NCI-H2171 treated with DMSO at 0.1 percent for 48 hours (cell line): ENCODE results near the gene CSTPP1.

Source experiments
- DNase-seq: peaks from one replicate; lab custom pipeline; 2025; lab: John Stamatoyannopoulos, UW

CSTPP1 gene, protein sequence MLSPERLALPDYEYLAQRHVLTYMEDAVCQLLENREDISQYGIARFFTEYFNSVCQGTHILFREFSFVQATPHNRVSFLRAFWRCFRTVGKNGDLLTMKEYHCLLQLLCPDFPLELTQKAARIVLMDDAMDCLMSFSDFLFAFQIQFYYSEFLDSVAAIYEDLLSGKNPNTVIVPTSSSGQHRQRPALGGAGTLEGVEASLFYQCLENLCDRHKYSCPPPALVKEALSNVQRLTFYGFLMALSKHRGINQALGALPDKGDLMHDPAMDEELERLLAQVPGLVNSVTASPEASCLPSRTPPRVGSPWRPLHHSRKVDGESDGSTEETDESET

DNA sequence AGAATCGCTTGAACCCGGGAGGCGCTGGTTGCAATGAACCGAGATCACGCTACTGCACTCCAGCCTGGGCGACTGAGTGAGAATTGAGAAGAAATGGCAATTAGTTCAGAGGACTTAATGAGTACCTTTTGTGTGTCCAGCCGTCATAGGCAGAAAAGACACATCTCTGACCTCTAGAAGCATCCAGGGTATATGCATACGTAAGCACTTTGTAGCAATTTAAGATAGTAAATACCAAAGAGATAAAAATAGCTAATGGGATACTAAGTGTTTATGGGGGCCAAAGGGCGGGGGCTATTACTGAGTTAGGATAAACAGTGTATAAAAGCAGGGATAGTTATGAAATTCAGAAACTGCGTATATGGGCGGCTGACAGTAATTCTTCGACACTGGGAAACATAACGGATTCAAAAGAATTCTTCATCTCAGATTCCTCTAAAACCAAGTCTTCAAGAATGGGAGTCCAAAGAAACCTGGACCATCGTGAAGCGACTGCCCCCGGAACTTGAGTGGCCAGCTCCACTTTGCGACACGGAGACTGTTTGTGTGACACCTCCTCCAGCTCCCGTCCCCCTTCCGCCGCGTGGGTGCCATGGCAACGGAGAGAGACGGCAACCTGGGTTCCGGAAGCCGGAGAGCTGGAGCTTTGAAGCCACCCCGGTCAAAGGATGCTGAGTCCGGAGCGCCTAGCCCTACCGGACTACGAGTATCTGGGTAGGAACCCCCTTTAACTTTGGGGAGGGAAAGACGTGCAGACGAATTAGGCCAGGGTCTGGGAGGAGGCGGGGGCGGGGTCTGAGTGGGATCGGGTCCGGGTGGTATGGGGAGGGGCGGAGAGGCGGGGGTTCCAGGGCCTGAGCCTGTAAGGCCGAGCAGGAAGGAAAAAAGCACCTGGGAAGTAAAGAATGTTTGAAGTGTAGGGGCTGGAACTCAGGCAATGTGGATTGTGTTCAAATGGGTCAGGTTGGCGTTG lies at the start of gene CSTPP1:
Gene CSTPP1, plus strand, starts transcription at position 624 of the 973 bp plus-strand sequence. Its CDS starts 45 bp downstream, at position 669.
- DNase-seq = peak; percentile 87

DNA sequence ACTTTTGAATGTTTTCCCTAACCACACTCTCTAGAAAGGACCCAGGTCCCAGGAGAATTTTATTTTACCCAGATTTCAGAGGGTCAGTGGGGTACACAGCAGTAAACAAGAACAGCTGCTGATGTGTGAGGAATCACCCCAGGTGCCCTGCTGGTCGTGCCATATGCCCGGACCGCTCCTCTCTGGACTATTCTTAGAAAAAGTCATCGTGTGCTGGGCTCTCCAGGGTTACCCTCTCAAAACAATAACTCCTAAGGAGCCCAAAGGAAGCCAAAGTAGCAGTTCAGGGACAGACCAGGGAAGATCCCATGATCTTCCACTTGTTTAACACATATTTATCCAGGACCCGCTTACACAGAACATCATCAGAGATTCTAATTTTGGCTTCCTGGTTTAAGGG lies 47.9 kb upstream of the CSTPP1 start:
- peak; percentile 27 for DNase-seq

DNA sequence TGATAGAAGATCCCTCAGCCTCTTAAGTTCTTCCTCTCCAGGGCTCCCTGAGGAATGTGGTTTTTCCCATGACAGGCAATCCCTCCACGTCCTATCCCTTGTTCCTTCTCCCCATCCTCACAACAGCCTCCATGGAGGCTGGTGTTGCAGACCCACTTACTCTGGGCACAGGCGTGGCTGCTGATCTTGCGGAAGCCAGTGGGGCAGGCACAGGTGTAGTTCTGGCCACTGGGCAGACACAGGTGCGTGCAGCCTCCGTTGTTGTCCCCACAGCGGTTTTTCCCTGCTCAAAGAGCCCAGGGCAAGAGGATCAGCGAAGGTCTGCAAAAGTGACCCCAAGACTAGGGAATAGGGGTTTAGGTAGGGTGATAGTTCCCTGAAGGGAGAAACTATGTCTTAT lies 47.3 kb upstream of the CSTPP1 start:
- DNase-seq = no peak

DNA sequence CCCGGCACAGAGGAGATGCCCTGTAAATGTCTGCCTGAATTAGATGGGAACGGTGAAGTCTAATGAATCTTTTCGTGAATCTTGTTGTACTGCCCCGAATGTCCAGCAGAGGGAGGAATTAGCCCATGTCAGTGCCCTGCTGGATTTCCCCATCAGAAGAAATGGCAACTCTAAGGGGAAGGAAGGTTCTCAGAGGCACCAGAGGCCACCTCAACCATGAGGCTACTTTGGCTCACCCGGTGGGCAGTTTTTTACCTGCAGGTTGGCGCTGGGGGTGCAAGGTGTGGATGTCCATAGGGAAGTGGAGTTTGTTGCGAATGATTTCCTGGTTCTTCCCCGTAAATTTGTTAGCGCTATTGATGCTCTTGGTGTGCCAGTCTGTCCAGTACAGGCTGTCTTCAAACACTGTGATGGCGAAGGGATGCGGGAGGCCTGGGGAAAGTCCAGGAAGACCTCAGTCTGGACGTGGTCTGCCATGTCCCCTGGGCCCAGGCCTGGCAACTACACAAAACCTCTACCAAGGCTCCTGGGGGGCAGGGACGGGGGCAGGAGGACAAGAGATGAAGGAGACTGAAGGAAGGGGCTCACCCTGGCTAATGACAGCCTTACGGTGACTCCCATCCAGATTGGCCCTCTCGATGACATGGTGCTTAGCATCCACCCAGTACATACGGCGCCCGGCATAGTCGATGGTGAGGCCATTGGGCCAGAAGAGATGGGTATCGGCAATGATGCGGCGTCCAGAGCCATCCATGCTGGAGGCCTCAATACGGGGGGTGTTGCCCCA lies 46.7 kb upstream of the CSTPP1 start:
- peak; percentile 85 for DNase-seq

DNA sequence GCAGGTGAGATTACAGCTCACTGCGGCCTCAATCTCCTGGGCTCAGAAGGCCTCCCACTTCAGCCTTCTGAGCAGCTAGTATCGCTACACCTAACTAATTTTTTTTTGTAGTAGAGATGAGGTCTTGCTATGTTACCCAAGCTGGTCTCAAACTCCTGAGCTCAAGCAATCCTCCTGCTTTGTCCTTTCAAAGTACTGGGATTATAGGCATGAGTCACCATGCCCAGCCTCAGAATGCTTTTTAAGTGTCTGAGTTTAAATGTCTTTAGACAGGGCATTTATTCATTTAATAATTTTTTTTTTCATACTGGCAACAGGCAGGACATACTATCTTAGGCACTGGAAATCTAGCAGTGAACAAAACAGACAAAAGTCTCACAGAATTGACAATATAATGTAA lies 45.9 kb upstream of the CSTPP1 start:
- DNase-seq = no peak

DNA sequence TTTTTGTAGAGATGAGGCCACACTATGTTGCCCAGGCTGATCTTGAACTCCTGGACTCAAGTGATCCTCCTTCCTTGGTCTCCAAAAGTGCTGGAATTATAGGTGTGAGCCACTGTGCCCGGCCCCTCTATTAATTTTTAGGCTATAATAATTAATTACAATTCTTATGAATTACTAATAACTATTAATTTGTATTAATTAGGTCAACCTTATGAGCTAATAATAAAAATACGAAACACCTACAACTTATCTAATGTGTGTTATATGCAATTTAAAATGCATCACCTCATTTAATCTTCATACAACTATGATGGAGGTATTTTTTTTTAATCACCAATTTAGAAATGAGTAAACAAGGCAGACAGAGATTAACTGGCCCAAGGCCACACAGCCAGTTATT lies 44.5 kb upstream of the CSTPP1 start:
- no peak for DNase-seq

DNA sequence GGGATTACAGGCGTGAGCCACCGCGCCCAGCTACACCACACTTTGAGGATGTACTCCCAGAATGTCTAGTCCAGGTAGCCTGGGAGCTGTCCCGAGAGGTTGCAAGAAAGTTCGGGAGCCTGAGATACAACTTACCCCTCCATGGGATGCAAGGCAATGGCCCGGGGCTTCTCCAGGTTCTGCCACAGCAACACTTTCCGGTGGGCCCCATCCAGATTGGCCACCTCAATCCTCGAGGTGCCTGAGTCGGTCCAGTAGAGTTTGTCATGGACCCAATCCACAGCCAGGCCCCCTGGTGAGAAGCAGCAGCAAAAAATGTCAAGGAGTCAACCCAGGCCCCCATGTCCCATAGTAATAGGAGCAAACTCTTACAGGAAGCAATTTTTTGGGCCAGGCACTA lies 43.7 kb upstream of the CSTPP1 start:
- no peak for DNase-seq

DNA sequence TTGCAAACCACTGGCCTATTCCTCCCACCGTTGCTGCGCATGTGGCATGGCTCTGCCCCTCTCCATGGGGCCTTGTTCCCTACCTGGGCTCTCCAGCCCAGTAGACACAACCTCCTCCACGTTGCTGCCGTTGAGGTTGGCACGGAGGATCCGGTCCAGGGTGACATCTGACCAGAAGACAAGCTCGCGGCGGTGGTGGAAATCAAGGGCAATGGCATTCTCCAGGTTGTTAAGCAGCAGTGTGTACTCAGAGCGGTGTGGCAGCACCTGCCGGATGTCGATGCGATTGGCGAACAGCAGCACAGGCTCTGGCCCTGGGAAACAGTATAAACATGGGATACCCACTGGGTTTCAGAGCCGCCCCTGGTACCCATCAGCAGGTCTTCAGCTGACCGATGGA lies 42.1 kb upstream of the CSTPP1 start:
- no peak for DNase-seq

DNA sequence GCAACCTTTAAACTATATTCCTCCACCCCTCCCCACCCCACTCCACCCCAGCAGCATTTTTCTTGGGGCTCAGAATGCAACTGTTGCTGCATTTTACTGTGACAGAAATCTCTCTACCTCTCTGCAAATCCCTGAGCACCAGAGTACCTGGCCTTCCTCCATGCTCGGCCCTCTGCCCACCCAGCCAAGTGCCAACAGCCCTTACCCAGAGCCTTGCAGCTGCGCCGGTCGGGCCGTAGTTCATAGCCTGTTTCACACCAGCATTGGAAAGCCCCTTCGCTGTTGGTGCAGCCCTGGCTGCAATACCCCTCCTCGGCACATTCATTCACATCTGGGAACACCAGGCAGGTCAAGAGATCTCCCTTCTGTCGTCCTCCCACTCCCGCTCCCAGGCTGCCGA lies 41.6 kb upstream of the CSTPP1 start:
- DNase-seq = no peak

DNA sequence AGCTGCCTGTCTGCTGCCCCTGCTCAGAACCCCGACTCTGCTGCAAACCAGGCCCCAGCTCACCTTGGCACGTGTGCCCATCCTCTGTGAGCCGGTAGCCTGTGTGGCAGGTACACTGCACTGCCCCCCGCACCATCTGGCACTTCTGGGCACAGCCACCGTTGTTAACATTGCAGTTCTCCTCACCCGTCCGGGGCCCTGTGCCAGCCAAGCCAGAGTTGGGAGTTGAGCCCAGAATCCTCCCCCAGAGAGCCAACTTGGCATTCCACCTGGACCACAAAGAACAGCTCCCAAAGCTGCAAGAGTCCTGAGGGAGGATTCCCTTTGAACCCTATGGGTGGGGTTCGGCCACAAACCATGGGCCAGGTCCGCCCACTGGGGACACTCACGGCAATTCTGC lies 40.7 kb upstream of the CSTPP1 start:
- DNase-seq = peak; percentile 20

DNA sequence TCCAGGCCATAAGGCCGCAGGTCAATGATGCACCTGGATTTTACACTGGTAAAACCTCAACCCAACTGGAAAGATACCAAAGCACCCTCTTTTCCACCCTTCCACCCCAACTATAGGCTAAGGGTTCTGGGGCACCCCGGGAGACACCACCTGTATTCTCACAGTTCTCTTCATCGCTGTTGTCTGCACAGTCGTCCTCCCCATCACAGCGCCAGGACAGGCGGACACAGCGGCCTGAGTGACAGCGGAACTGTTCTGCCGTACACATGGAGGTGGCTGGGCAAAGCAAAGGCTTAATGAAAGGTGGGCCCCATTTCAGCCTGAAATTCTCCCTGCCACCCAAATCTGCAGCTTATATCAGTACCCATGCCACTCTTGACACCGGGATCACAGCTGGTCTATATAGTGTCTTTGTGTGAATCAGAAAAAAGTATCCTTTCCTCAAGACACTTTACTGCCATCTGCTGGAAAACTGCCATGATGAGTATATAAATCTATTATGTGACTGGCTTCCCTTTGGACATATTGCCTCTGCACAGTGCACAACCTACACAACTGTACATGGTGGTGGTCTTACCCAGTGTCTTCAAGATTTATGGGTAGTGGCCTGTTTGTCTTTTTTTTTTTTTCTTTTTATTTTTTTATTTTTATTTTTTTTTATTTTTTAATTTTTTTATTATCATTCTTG lies 39.7 kb upstream of the CSTPP1 start:
- DNase-seq = peak; percentile 68

DNA sequence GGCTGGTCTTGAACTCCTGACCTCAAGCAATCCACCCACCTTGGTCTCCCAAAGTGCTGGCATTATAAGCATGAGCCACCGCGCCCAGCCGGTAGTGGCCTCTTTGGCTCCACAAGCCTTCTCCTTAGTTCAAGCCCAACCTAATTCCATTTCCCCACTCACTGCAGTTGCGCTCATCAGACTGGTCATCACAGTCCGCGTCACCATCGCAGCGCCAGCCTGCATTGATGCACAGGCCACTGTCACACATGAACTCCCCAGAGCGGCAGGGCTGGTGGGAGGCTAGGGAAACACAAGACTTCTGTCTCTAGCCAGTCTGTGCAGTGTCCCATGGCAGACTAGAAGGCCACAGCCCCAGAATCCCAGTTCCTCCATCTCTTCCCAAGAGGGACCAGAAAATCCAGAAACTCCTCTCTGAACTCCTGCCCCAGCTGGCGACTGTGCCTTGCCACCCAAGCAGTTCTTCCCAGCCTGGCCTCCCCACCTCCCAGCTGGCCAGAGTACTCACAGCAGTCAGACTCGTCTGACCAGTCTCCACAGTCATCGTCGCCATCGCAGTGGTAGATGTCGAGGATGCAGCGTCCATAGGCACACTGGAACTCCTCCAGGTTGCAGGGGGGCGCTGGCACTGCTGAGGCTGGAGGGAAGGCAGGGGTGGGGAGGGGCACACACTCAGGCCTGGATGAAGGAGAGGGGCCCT lies 38.0 kb upstream of the CSTPP1 start:
- DNase-seq = no peak

DNA sequence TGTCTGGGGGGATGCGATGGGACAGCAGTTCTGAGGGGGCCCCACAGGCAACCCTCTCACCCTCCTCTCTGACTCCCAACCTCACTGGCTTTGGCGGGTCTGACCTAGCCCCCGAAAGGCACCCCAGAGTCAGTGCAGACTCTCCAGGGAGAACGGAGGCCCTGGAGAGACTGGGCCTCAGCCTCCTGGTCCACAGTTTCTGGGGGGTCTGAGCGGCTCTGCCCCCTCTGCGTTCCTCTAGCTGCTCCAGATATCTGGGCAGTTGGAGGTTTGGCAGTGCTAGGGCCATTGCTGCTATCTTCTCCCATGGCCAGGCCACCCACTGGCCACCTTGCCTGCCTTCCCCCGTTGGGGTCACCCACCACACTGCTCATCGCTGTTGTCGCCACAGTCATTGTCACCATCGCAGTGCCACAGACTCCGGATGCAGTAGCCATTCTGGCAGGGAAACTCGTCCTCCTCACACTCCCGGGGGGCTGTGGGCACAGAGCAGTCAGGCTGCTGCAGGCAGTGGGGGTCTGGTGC lies 37.0 kb upstream of the CSTPP1 start:
- no peak for DNase-seq

DNA sequence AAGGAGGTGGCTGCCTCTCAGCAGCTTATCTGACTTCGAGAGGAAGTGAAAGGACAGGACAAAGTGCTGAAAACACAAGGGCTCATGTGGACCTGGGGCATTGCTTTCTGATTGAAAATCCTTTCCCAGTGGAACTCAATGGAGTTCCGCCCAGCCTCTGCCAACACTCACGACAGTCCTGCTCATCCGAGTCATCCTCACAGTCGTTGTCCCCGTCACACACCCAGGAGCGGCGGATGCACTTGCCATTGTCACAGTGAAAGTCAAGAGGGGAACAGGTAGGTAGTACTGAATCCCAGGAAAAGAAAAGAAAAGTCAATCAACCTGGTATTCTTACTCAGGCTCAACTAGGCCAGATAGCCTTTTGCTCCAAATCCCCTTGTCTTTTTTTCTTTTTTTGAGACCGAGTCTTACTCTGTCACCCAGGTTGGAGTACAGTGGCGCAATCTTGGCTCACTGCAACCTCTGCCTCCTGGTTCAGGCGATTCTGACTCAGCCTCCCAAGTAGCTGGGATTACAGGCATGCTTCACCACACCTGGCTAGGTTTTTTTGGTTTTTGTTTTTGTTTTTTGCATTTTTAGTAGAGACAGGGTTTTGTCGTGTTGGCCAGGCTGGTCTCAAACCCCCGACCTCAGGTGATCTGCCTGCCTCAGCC lies 36.3 kb upstream of the CSTPP1 start:
- DNase-seq = no peak

DNA sequence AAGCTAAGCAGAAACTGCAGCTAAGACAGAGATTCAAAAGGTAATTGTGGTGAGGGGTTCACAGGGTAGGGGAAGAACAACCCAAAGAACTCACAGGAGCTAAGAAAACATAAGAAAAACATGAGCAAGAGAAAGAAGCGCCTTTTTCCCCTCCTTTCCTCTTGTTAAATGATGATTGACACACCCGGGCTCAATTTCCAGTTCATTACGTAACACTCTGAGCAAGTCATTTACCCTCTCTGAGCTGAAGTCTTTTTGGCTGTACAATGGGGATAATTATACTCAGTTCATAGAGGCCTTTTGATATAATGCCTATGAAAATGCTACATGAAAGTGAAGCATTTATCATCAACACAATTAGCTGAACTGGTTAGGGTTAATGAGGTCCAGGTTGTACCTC lies 35.4 kb upstream of the CSTPP1 start:
- DNase-seq = no peak

DNA sequence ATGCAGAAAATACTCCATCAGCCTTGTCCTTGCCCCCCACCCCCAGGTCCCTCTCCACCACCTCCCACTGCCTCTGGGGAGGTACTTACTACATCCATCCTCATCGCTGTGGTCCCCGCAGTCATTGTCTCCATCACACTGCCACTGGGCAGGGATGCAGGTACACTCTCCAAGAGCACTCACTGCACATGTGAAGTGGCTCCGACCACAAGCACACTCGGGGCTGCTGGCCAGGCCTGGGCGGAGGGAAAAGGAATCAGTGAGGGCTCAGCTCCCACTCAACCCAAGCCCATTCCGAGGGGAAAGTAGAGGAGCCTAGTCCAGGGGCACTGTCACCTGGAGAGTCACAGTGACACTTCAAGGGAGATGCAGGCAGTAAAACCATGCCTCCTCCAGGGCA lies 33.9 kb upstream of the CSTPP1 start:
- no peak for DNase-seq

DNA sequence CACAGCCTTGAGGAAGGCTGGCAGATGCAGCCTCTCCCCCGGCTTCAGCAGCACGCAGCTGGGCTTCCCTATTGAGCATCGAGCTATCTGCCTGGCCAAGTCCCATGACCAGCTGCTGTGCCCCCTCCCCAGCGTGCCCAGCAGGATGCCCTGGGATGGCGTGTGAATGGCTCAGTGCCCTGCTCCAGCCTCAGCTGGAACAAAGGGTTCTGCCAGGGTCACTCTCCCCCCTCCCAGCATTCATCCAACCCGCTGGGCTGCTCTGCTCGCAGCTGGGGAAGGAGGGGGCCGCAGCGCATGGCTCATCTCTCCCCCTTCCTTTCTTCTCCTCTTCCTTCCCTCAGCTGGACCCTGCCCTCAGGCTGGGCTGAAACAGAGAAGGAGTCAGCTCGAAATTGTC lies 32.7 kb upstream of the CSTPP1 start:
- DNase-seq = no peak

DNA sequence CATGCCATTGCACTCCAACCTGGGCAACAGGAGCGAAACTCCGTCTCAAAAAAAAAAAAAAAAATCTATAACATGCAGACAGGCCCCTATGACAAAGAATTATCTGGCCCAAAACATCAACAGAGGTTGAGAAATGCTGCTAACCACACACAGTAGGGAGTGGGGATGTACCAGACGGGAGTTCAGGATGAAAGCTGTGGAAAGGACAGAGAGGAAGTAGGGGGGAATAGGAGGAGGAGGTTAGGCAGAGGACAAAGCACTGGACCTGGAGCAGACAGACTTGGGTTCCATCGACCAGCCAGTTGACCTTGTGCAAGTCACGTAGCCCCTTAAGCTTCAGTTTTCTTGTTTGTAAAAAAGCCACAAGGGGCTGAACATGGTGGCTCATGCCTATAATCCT lies 30.8 kb upstream of the CSTPP1 start:
- no peak for DNase-seq

DNA sequence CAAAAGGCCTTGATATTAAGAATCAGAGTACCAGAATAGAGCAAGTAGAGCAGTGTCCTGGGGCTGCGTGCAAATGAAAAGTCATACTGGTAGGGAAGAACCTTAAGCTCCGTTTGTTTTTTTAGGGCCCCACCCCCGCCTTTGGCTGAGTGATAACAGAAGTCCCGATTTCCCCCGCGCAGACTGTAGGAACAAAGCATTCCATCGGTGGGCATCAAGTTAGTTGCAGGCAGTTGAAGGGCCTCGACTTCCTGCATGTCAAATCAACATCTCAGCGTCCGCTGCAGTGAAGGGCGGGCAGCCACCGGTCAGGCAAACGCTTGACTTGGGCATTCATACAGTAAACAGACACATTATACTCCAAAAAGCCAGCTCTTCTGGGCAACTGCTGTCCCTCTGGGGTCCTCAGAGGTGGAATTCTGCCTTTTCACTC lies 29.9 kb upstream of the CSTPP1 start:
- DNase-seq = no peak

DNA sequence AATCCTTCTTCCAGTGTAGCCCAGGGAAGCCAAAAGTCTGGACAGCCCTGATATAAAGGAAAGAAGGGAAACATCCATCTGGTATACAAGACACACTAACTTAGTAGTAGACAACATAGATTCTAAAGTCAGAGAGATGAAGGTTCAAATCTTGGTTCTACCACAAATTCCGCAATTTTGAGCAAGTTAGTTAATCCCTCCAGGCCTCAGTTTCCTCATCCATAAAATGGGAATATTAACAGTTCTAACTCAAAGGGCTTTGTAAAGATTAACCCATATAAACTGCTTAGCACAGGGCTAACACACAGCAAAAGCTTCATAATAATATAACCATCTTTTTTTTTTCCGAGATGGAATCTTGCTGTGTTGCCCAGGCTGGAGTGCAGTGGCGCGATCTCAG lies 29.0 kb upstream of the CSTPP1 start:
- no peak for DNase-seq
